Neural progenitor cell (in vitro differentiated cells): ENCODE measurements around the gene CHST3. TPM values are rescaled to one million over a fixed set of nuclear protein-coding genes. Genes with fewer than 3 reads are reported as not detected.

Source experiments
- DNase-seq: peaks from one replicate; pipeline ENCODE4 v3.0.0-alpha.2; 2016; ENCODE audit warnings: low spot score
- H2AFZ ChIP-seq: fragments of 200-600 bp; sonication (generic); replicated peaks from 2 replicates; pipeline ENCODE4 v1.6.1; 2016; ENCODE audit warnings: antibody characterized with exemption
- H3F3A ChIP-seq: fragments of 200-600 bp; sonication (generic); 2 replicates; pipeline ENCODE4 v1.6.1; 2016; ENCODE audit warnings: antibody characterized with exemption, low read depth
- H3K27ac ChIP-seq: fragments of 200-600 bp; sonication (generic); 2 replicates; pipeline ENCODE4 v1.5.1; 2016; ENCODE audit warnings: mild to moderate bottlenecking
- H3K27me3 ChIP-seq: fragments of 200-600 bp; sonication (generic); 2 replicates; pipeline ENCODE4 v1.6.1; 2016; ENCODE audit warnings: mild to moderate bottlenecking, moderate library complexity
- H3K36me3 ChIP-seq: fragments of 200-600 bp; sonication (generic); 2 replicates; pipeline ENCODE4 v1.5.1; 2016
- H3K4me1 ChIP-seq: fragments of 200-600 bp; sonication (generic); 2 replicates; pipeline ENCODE4 v1.6.1; 2016; ENCODE audit warnings: mixed run types
- H3K4me2 ChIP-seq: fragments of 200-600 bp; sonication (generic); 2 replicates; pipeline ENCODE4 v1.6.1; 2016
- H3K4me3 ChIP-seq: fragments of 200-600 bp; sonication (generic); 2 replicates; pipeline ENCODE4 v1.5.1; 2016
- H3K79me2 ChIP-seq: fragments of 200-600 bp; sonication (generic); 2 replicates; pipeline ENCODE4 v1.6.1; 2016; ENCODE audit warnings: low read depth
- H3K9ac ChIP-seq: fragments of 200-600 bp; sonication (generic); 2 replicates; pipeline ENCODE4 v1.6.1; 2016
- H3K9me3 ChIP-seq: fragments of 200-600 bp; sonication (generic); 2 replicates; pipeline ENCODE4 v1.5.1; 2016; ENCODE audit warnings: low read depth
- H4K20me1 ChIP-seq: fragments of 200-600 bp; sonication (generic); 2 replicates; pipeline ENCODE4 v1.6.1; 2016; ENCODE audit warnings: low read depth
- H3K27ac Mint-ChIP-seq: 3 replicates; pipeline ENCODE4 v1.8.0; 2021; ENCODE audit warnings: mixed read lengths
- H3K27me3 Mint-ChIP-seq: 2 replicates; pipeline ENCODE4 v1.8.0; 2022; ENCODE audit warnings: low read depth, mild to moderate bottlenecking, inconsistent platforms, moderate library complexity, mixed read lengths; ENCODE audit not compliant: insufficient read depth
- H3K36me3 Mint-ChIP-seq: 3 replicates; pipeline ENCODE4 v1.8.0; 2021; ENCODE audit warnings: mixed read lengths
- H3K4me1 Mint-ChIP-seq: 3 replicates; pipeline ENCODE4 v1.8.0; 2021; ENCODE audit warnings: mixed read lengths
- H3K4me3 Mint-ChIP-seq: 3 replicates; pipeline ENCODE4 v1.8.0; 2021; ENCODE audit warnings: mild to moderate bottlenecking, moderate library complexity, mixed read lengths
- H3K9me3 Mint-ChIP-seq: 3 replicates; pipeline ENCODE4 v1.8.0; 2020; ENCODE audit warnings: mixed read lengths
- EZH2 ChIP-seq: fragments of 200-600 bp; sonication (generic); IDR thresholded peaks from 2 replicates; pipeline ENCODE4 v1.6.1; 2017; ENCODE audit warnings: antibody characterized with exemption, mild to moderate bottlenecking, moderate library complexity
- EZH2phosphoT487 ChIP-seq: fragments of 200-600 bp; sonication (generic); IDR thresholded peaks from 2 replicates; pipeline ENCODE4 v1.6.1; 2017; ENCODE audit warnings: antibody characterized with exemption
- total RNA-seq: library from RNA; depleted of rRNA; stranded (reverse); fragments of >200 nt; gene quantifications from 2 replicates; pipeline ENCODE4 v1.2.3, GENCODE V29; 2015; ENCODE audit warnings: low replicate concordance
- TF ChIP-seq, protein P1 (sequence below): fragments of 200-600 bp; sonication (generic); IDR thresholded peaks from 2 replicates; pipeline ENCODE4 v1.5.1; 2017; ENCODE audit warnings: antibody characterized with exemption, mild to moderate bottlenecking

CHST3 gene
- total RNA-seq, 1 donor from 2014 or later: 9.1 TPM

DNA sequence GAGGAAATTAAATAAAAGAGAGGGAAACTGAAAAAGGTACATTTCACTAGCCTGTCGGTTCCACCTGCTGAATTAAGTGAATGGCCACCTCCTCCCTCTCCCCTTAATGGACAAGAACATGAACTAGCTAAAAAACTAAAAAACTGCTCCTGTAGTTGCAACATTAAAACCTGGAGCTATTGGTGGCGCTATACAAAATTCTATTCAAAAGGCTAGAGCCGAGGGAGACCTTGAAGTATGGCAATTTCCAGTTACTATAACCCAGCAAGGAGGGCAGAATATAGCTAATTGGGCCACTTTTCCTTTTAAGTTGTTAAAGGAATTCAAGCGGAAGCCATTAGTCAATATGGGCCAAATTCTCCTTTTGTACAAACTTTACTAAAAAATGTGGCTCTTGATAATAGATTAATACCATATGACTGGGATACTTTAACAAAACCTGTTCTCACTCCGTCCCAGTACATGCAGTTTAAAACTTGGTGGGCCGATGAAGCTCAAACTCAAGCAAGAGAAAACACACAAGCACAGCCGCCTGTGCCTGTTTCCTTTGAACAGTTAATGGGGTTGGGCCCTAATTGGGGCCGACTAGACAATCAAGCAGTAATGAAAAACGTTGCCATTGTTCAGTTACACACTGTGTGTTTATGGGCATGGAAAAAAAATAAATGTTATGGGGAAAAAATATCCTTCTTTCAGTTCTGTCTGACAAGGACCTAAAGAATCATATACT lies 6.5 kb upstream of the CHST3 start:
- H3K9me3 Mint-ChIP-seq: peaks cover 28% of the 10 kb centered on the region
- no peaks in the 10 kb centered on the region for H3K4me1 ChIP-seq
- peaks cover 7% of the 10 kb centered on the region for H3K36me3 Mint-ChIP-seq
- H3K79me2 ChIP-seq: no peaks in the 10 kb centered on the region
- H3K27ac Mint-ChIP-seq: no peak overlapping the region
- TF ChIP-seq, protein P1, sequence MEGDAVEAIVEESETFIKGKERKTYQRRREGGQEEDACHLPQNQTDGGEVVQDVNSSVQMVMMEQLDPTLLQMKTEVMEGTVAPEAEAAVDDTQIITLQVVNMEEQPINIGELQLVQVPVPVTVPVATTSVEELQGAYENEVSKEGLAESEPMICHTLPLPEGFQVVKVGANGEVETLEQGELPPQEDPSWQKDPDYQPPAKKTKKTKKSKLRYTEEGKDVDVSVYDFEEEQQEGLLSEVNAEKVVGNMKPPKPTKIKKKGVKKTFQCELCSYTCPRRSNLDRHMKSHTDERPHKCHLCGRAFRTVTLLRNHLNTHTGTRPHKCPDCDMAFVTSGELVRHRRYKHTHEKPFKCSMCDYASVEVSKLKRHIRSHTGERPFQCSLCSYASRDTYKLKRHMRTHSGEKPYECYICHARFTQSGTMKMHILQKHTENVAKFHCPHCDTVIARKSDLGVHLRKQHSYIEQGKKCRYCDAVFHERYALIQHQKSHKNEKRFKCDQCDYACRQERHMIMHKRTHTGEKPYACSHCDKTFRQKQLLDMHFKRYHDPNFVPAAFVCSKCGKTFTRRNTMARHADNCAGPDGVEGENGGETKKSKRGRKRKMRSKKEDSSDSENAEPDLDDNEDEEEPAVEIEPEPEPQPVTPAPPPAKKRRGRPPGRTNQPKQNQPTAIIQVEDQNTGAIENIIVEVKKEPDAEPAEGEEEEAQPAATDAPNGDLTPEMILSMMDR: peak; percentile 26
- no peak for TF ChIP-seq EZH2phosphoT487
- H3K27ac ChIP-seq: no peak overlapping the region
- no peak overlapping the region for H3K4me3 ChIP-seq
- H4K20me1 ChIP-seq: no peaks in the 10 kb centered on the region
- H3F3A ChIP-seq: no peaks in the 10 kb centered on the region
- H3K4me1 Mint-ChIP-seq: peaks cover 7% of the 10 kb centered on the region
- no peak overlapping the region for H3K4me2 ChIP-seq
- H3K9ac ChIP-seq: no peak overlapping the region
- no peak overlapping the region for H2AFZ ChIP-seq
- H3K36me3 ChIP-seq: no peaks in the 10 kb centered on the region
- H3K27me3 ChIP-seq: peaks cover 15% of the 10 kb centered on the region
- peaks cover 14% of the 10 kb centered on the region for H3K27me3 Mint-ChIP-seq
- no peaks in the 10 kb centered on the region for H3K9me3 ChIP-seq
- H3K4me3 Mint-ChIP-seq: no peak overlapping the region
- no peak for DNase-seq

DNA sequence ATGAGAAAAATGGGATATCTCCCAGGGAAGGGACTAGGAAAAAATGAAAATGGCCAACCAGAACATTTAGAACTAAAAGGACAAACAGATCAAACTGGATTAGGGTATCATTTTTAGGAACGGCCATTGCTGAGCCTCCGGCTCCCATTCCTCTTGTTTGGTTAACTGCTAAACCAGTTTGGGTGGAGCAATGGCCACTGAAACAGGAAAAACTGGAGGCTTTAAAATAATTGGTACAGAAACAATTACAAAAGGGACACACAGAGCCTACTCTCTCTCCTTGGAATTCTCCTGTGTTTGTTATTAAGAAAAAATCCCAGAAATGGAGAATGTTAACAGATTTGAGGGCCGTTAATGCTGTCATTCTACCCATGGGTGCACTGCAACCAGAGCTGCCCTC lies 4.7 kb upstream of the CHST3 start:
- Histone ChIP-seq H3K4me3 (no peak overlapping the region), H3K36me3 (no peaks in the 10 kb centered on the region), H3K27ac (no peak overlapping the region), H3K9me3 (no peaks in the 10 kb centered on the region), H2AFZ (no peak overlapping the region), H3K79me2 (no peaks in the 10 kb centered on the region), H3F3A (peaks cover 5% of the 10 kb centered on the region), H3K9ac (no peak overlapping the region), H3K4me1 (peaks cover 4% of the 10 kb centered on the region), H3K4me2 (no peak overlapping the region), H4K20me1 (no peaks in the 10 kb centered on the region), H3K27me3 (peaks cover 32% of the 10 kb centered on the region)
- Mint-ChIP-seq H3K9me3 (peaks cover 30% of the 10 kb centered on the region), H3K36me3 (peaks cover 6% of the 10 kb centered on the region), H3K27ac (no peak overlapping the region), H3K27me3 (peaks cover 14% of the 10 kb centered on the region), H3K4me1 (peaks cover 13% of the 10 kb centered on the region), H3K4me3 (no peak overlapping the region)
- TF ChIP-seq EZH2phosphoT487 (no peak), EZH2 (no peak)
- TF ChIP-seq, protein P1: no peak
- DNase-seq: no peak

DNA sequence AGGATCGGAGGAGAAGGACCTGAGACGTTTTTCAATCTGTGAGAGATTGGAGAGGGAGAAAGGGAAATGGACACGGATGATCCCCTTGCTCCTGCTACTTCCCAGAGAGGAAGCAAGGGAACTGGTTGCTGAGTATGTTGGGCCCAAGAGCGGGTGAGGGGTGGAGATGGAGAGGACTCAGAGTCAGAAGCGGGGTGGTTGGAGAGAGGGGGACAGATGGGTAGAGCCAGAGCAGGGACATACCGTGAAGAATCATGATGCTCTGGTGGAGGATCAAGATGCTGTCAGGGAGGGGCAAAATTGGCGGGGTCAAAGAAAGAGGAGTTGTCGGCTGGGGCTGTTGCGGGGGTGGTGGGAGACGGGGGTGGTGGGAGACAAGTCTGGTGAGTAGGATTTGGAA lies 2.4 kb upstream of the CHST3 start:
- H3K9me3 ChIP-seq: no peaks in the 10 kb centered on the region
- H2AFZ ChIP-seq: no peak overlapping the region
- H3K4me3 ChIP-seq: no peak overlapping the region
- no peak overlapping the region for H3K27ac ChIP-seq
- no peaks in the 10 kb centered on the region for H3K36me3 ChIP-seq
- Mint-ChIP-seq H3K27me3 (peaks cover 6% of the 10 kb centered on the region), H3K4me1 (peaks cover 29% of the 10 kb centered on the region), H3K36me3 (peaks cover 8% of the 10 kb centered on the region), H3K4me3 (peak overlapping the region; percentile 83), H3K9me3 (peaks cover 12% of the 10 kb centered on the region), H3K27ac (peak overlapping the region; percentile 67)
- peaks cover 5% of the 10 kb centered on the region for H3F3A ChIP-seq
- no peak overlapping the region for H3K4me2 ChIP-seq
- H3K9ac ChIP-seq: no peak overlapping the region
- DNase-seq: no peak
- peaks cover 49% of the 10 kb centered on the region for H3K27me3 ChIP-seq
- H3K4me1 ChIP-seq: peaks cover 9% of the 10 kb centered on the region
- TF ChIP-seq EZH2 (no peak), EZH2phosphoT487 (no peak)
- TF ChIP-seq, protein P1: no peak
- H3K79me2 ChIP-seq: peaks cover 22% of the 10 kb centered on the region
- H4K20me1 ChIP-seq: peaks cover 9% of the 10 kb centered on the region
